Measurements from ENCODE around the gene FOLR3. TPM values are rescaled to one million over a fixed set of nuclear protein-coding genes. Genes with fewer than 3 reads are reported as not detected.
"Not testable (repeated sequence)": the region's sequence is repeated elsewhere in the genome, so short reads cannot be mapped to it uniquely, and the experiment has no call there.

Gene FOLR3
- total and polyA plus RNA-seq, 2 donors (not counting 1 experiment from before 2014, with no cell fraction given): 0.99 to 1.4 TPM

GRCh38 chr11:72146625-72147024 lies 11.1 kb downstream of the FOLR3 start:
- no peak overlapping the region for H3K4me2 ChIP-seq (ENCODE audit: extremely low read depth, insufficient read depth, low read length)
- H3K4me3 ChIP-seq (replicated peaks in 1 of 4; ENCODE audit: control extremely low read depth in 1 of 4, insufficient read depth in 1 of 4, low read depth in 3 of 4, low read length in 4 of 4): no peak overlapping the region
- no peak overlapping the region for H3K27ac ChIP-seq (ENCODE audit: insufficient read depth, low read length)
- no peaks in the 10 kb centered on the region for H4K20me1 ChIP-seq (ENCODE audit: control insufficient read depth, extremely low read depth, insufficient read depth, low read length)
- no peaks in the 10 kb centered on the region for H3K79me2 ChIP-seq (ENCODE audit: control insufficient read depth, insufficient read depth, low read length)
- DNase-seq (ENCODE audit: low read depth in 2 of 2): no peak
- no peak overlapping the region for H2AFZ ChIP-seq (ENCODE audit: low read length)
- no peaks in the 10 kb centered on the region for H3K36me3 ChIP-seq (ENCODE audit: control insufficient read depth, insufficient read depth, low read length)
- no peaks in the 10 kb centered on the region for H3K9me3 ChIP-seq (ENCODE audit: control insufficient read depth, insufficient read depth, low read depth, low read length)
- H3K27me3 ChIP-seq (ENCODE audit: control insufficient read depth, insufficient read depth, low read length): no peaks in the 10 kb centered on the region
- H3K9ac ChIP-seq (ENCODE audit: insufficient read depth, low read length): no peak overlapping the region
- H3K4me1 ChIP-seq (ENCODE audit: control insufficient read depth, extremely low read depth, insufficient read depth, low read length): peaks cover 8% of the 10 kb centered on the region
- TF ChIP-seq CTCF (conservative IDR thresholded peaks at IDR 0.05 in 1 of 2, IDR thresholded peaks at IDR 0.05 in 1 of 2; ENCODE audit: low read depth in 1 of 2, low read length in 2 of 2) (no peak), EZH2 (IDR thresholded peaks at IDR 0.05; ENCODE audit: low read length, missing control alignments) (no peak)

- Histone ChIP-seq H3K9me3 (ENCODE audit: control insufficient read depth, insufficient read depth, low read depth, low read length) (no peaks in the 10 kb centered on the region), H4K20me1 (ENCODE audit: control insufficient read depth, extremely low read depth, insufficient read depth, low read length) (no peaks in the 10 kb centered on the region), H2AFZ (ENCODE audit: low read length) (no peak overlapping the region), H3K27ac (ENCODE audit: insufficient read depth, low read length) (no peak overlapping the region), H3K79me2 (ENCODE audit: control insufficient read depth, insufficient read depth, low read length) (no peaks in the 10 kb centered on the region), H3K4me3 (replicated peaks in 1 of 4; ENCODE audit: control extremely low read depth in 1 of 4, insufficient read depth in 1 of 4, low read depth in 3 of 4, low read length in 4 of 4) (no peak overlapping the region), H3K36me3 (ENCODE audit: control insufficient read depth, insufficient read depth, low read length) (no peaks in the 10 kb centered on the region), H3K27me3 (ENCODE audit: control insufficient read depth, insufficient read depth, low read length) (no peaks in the 10 kb centered on the region), H3K4me1 (ENCODE audit: control insufficient read depth, extremely low read depth, insufficient read depth, low read length) (no peaks in the 10 kb centered on the region), H3K9ac (ENCODE audit: insufficient read depth, low read length) (no peak overlapping the region), H3K4me2 (ENCODE audit: extremely low read depth, insufficient read depth, low read length) (no peak overlapping the region)
- TF ChIP-seq CTCF (conservative IDR thresholded peaks at IDR 0.05 in 1 of 2, IDR thresholded peaks at IDR 0.05 in 1 of 2; ENCODE audit: low read depth in 1 of 2, low read length in 2 of 2) (no peak), EZH2 (IDR thresholded peaks at IDR 0.05; ENCODE audit: low read length, missing control alignments) (no peak)
- no peak for DNase-seq (ENCODE audit: low read depth in 2 of 2)
Measured at GRCh38 chr11:72150882-72151281, 15.4 kb downstream of the FOLR3 start.

GRCh38 chr11:72153874-72154273 lies 18.3 kb downstream of the FOLR3 start:
- H3K4me2 ChIP-seq (ENCODE audit: extremely low read depth, insufficient read depth, low read length); H3K9me3 ChIP-seq (ENCODE audit: control insufficient read depth, insufficient read depth, low read depth, low read length); H3K27me3 ChIP-seq (ENCODE audit: control insufficient read depth, insufficient read depth, low read length); H3K9ac ChIP-seq (ENCODE audit: insufficient read depth, low read length); H3K4me3 ChIP-seq (replicated peaks in 1 of 4; ENCODE audit: control extremely low read depth in 1 of 4, insufficient read depth in 1 of 4, low read depth in 3 of 4, low read length in 4 of 4); H3K4me1 ChIP-seq (ENCODE audit: control insufficient read depth, extremely low read depth, insufficient read depth, low read length); H2AFZ ChIP-seq (ENCODE audit: low read length); H3K27ac ChIP-seq (ENCODE audit: insufficient read depth, low read length); DNase-seq (ENCODE audit: low read depth in 2 of 2); H4K20me1 ChIP-seq (ENCODE audit: control insufficient read depth, extremely low read depth, insufficient read depth, low read length); H3K79me2 ChIP-seq (ENCODE audit: control insufficient read depth, insufficient read depth, low read length); H3K36me3 ChIP-seq (ENCODE audit: control insufficient read depth, insufficient read depth, low read length): not testable (repeated sequence)

Data from fibroblast of lung (primary cell).